Vagina (tissue), 2 donors: ENCODE results near the gene MRPL41.

Source experiments
- CTCF ChIP-seq, 3 experiments: fragments of 450-650 bp in 2 of 3; fragments of 200-600 bp in 1 of 3; sonication (generic) in 1 of 3; IDR thresholded peaks; one replicate each; pipeline ENCODE4 v1.5.1; 2017 to 2019; ENCODE audit warnings: antibody characterized with exemption in 3 of 3, mild to moderate bottlenecking in 2 of 3, moderate library complexity in 2 of 3
- POLR2A ChIP-seq, 2 donors: fragments of 450-650 bp; IDR thresholded peaks; one replicate each; pipeline ENCODE4 v1.6.1; 2017; ENCODE audit warnings: antibody characterized with exemption in 2 of 2, mild to moderate bottlenecking in 2 of 2, moderate library complexity in 2 of 2
- POLR2AphosphoS5 ChIP-seq, 2 donors: sonication (generic); formaldehyde crosslinking; IDR thresholded peaks; one replicate each; pipeline ENCODE4 v1.9.0; 2017; ENCODE audit warnings: antibody characterized with exemption in 2 of 2, mild to moderate bottlenecking in 2 of 2, low read depth in 1 of 2; ENCODE audit not compliant: insufficient read depth in 1 of 2

GRCh38 chr9:137504432-137504777, 47.3 kb upstream of the MRPL41 start:
- TF ChIP-seq CTCF (IDR thresholded peaks at IDR 0.05) (no peak), POLR2A (IDR thresholded peaks at IDR 0.05) (no peak), POLR2AphosphoS5 (IDR thresholded peaks at IDR 0.05; ENCODE audit: insufficient read depth in 1 of 2, low read depth in 1 of 2) (no peak)
